HepG2 (cell line): ENCODE results near the gene ACTN1. TPM values are rescaled to one million over a fixed set of nuclear protein-coding genes. Genes with fewer than 3 reads are reported as not detected.

Source experiments
- AKNA ChIP-seq: sonication (generic); formaldehyde crosslinking; IDR thresholded peaks from 2 replicates; pipeline ENCODE4 v1.4.0; 2020; ENCODE audit warnings: missing genetic modification reagents, borderline replicate concordance
- ATF1 ChIP-seq: IDR thresholded peaks from 2 replicates; pipeline ENCODE4 v1.6.1; 2016; ENCODE audit warnings: mild to moderate bottlenecking, control low read depth
- CCDC6 ChIP-seq: sonication (generic); formaldehyde crosslinking; IDR thresholded peaks from 2 replicates; pipeline ENCODE4 v1.8.1; 2022; ENCODE audit warnings: mild to moderate bottlenecking, missing genetic modification reagents, moderate library complexity
- NFKB2 ChIP-seq: sonication (generic); formaldehyde crosslinking; IDR thresholded peaks from 2 replicates; pipeline ENCODE4 v1.4.0; 2020; ENCODE audit warnings: missing genetic modification reagents, borderline replicate concordance
- POLR2AphosphoS2 ChIP-seq: IDR thresholded peaks from 2 replicates; pipeline ENCODE4 v1.6.1; 2011; ENCODE audit warnings: low read depth, low read length, improper control_type of control experiment
- YEATS2 ChIP-seq: sonication (generic); formaldehyde crosslinking; IDR thresholded peaks from 2 replicates; pipeline ENCODE4 v1.4.0; 2020; ENCODE audit warnings: missing genetic modification reagents, borderline replicate concordance
- ZGPAT ChIP-seq: IDR thresholded peaks from 2 replicates; pipeline ENCODE4 v1.6.1; 2016; ENCODE audit warnings: mild to moderate bottlenecking
- ZHX2 ChIP-seq, 2 experiments: sonication (generic) in 1 of 2; formaldehyde crosslinking in 1 of 2; IDR thresholded peaks; 2 replicates each; pipeline versions ENCODE4 v1.6.1 to v1.9.0; 2014 to 2022; ENCODE audit warnings: antibody characterized with exemption in 1 of 2, borderline replicate concordance in 1 of 2, inconsistent platforms in 1 of 2, low read depth in 1 of 2, missing genetic modification reagents in 1 of 2
- ZNF121 ChIP-seq: sonication (generic); formaldehyde crosslinking; IDR thresholded peaks from 2 replicates; pipeline ENCODE4 v1.5.0; 2020; ENCODE audit warnings: mild to moderate bottlenecking, missing genetic modification reagents
- ZNF451 ChIP-seq: sonication (generic); formaldehyde crosslinking; IDR thresholded peaks from 2 replicates; pipeline ENCODE4 v1.5.0; 2020; ENCODE audit warnings: mild to moderate bottlenecking, missing genetic modification reagents
- polyA plus RNA-seq, 8 experiments: library from polyadenylated mRNA; depleted of rRNA in 3 of 8; stranded (reverse) in 7 of 8; unstranded in 1 of 8; fragments of >200 nt; fragmentation: Illumina TruSeq in 4 of 8; extraction: Trizol in 4 of 8; gene quantifications; 2 replicates each; pipeline versions ENCODE4 v1.2.1 to v1.2.3, GENCODE V29; 2011 to 2016; ENCODE audit warnings: low read depth in 4 of 8, missing spikeins in 1 of 8, mixed read lengths in 1 of 8; ENCODE audit not compliant: insufficient read depth in 1 of 8
- total RNA-seq, 5 experiments: library from RNA; depleted of rRNA; stranded (reverse); fragments of >200 nt; fragmentation: Illumina TruSeq; extraction: Trizol; gene quantifications; 2 replicates each; pipeline ENCODE4 v1.2.3, GENCODE V29; 2016; ENCODE audit warnings: low read depth in 1 of 5
- TF ChIP-seq, protein P1 (sequence below): sonication (generic); formaldehyde crosslinking; conservative IDR thresholded peaks from 2 replicates; pipeline ENCODE4 v1.4.0; 2020; ENCODE audit warnings: mild to moderate bottlenecking, missing genetic modification reagents, moderate library complexity

Gene ACTN1
- total and polyA plus RNA-seq, 2 of the 13 experiments (the other 11 are each of a cell fraction or from before 2014, with no cell fraction given) = 58.6 to 162 TPM

- TF ChIP-seq AKNA (CRISPR knock-in tag) = no peak
- peak; percentile 46; the same call in 1 of the 2 replicates for TF ChIP-seq YEATS2 (CRISPR knock-in tag)
- TF ChIP-seq ZNF121 (CRISPR knock-in tag) = peak; percentile 39; the same call in 1 of the 2 replicates
- peak; percentile 31; the same call in 1 of the 2 replicates for TF ChIP-seq CCDC6 (CRISPR knock-in tag)
- peak; percentile 34; the same call in 1 of the 2 replicates for TF ChIP-seq ZHX2 (IDR thresholded peaks at IDR 0.05; ENCODE audit: low read depth)
- TF ChIP-seq ZHX2 (CRISPR knock-in tag; IDR thresholded peaks at IDR 0.05; ENCODE audit: borderline replicate concordance) = peak; percentile 47; the same call in 1 of the 2 replicates
- TF ChIP-seq NFKB2 (CRISPR knock-in tag) = peak; percentile 31; the same call in 1 of the 2 replicates
- TF ChIP-seq POLR2AphosphoS2 = no peak
- TF ChIP-seq ATF1 = no peak
- TF ChIP-seq ZNF451 (CRISPR knock-in tag) = peak; percentile 24; the same call in 1 of the 2 replicates
- peak; percentile 80 for TF ChIP-seq ZGPAT (CRISPR knock-in tag)
- TF ChIP-seq, protein P1, sequence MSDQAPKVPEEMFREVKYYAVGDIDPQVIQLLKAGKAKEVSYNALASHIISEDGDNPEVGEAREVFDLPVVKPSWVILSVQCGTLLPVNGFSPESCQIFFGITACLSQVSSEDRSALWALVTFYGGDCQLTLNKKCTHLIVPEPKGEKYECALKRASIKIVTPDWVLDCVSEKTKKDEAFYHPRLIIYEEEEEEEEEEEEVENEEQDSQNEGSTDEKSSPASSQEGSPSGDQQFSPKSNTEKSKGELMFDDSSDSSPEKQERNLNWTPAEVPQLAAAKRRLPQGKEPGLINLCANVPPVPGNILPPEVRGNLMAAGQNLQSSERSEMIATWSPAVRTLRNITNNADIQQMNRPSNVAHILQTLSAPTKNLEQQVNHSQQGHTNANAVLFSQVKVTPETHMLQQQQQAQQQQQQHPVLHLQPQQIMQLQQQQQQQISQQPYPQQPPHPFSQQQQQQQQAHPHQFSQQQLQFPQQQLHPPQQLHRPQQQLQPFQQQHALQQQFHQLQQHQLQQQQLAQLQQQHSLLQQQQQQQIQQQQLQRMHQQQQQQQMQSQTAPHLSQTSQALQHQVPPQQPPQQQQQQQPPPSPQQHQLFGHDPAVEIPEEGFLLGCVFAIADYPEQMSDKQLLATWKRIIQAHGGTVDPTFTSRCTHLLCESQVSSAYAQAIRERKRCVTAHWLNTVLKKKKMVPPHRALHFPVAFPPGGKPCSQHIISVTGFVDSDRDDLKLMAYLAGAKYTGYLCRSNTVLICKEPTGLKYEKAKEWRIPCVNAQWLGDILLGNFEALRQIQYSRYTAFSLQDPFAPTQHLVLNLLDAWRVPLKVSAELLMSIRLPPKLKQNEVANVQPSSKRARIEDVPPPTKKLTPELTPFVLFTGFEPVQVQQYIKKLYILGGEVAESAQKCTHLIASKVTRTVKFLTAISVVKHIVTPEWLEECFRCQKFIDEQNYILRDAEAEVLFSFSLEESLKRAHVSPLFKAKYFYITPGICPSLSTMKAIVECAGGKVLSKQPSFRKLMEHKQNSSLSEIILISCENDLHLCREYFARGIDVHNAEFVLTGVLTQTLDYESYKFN (CRISPR knock-in tag) = peak; percentile 95
These were observed 23.8 kb downstream of the ACTN1 start (continued) for GRCh38 chr14:68955164-68955850.
